ENCODE measurements around the gene QSOX1. TPM values are rescaled to one million over a fixed set of nuclear protein-coding genes. Genes with fewer than 3 reads are reported as not detected.

Gene QSOX1
- total RNA-seq, 1 experiment from 2014 or later, result 12.1 TPM

GRCh38 chr1:180210008-180210620 lies 55.4 kb downstream of the QSOX1 start:
- Mint-ChIP-seq H3K9me3 (ENCODE audit: unreplicated experiment) (no peaks in the 10 kb centered on the region), H3K27ac (ENCODE audit: unreplicated experiment) (no peak overlapping the region), H3K4me3 (ENCODE audit: unreplicated experiment) (no peak overlapping the region), H3K27me3 (ENCODE audit: insufficient read depth, unreplicated experiment) (no peaks in the 10 kb centered on the region), H3K4me1 (ENCODE audit: low read depth, unreplicated experiment) (no peaks in the 10 kb centered on the region), H3K36me3 (ENCODE audit: insufficient read depth, unreplicated experiment) (no peaks in the 10 kb centered on the region)
- TF ChIP-seq CTCF (IDR thresholded peaks at IDR 0.05; ENCODE audit: insufficient read depth in 1 of 2, low read depth in 1 of 2, low read length in 1 of 2, severe bottlenecking in 1 of 2, unreplicated experiment in 1 of 2), result no peak
- ChIA-PET CTCF (no interaction called here), POLR2A (no interaction called here)
- DNase-seq, result no peak
- H3K36me3 ChIP-seq (ENCODE audit: control insufficient read depth, insufficient read depth, low read length), result no peaks in the 10 kb centered on the region
- H3K4me3 ChIP-seq (ENCODE audit: low read depth, low read length), result no peak overlapping the region
- intact Hi-C loops (cut with micrococcal nuclease; ENCODE audit: unreplicated experiment), result no loop called here
- no peaks in the 10 kb centered on the region for H3K9me3 ChIP-seq
- BruUV-seq (replicated peaks), result no TSS peak
- H3K4me1 ChIP-seq, result no peaks in the 10 kb centered on the region
- no peaks in the 10 kb centered on the region for H3K27me3 ChIP-seq (replicated peaks; ENCODE audit: control insufficient read depth, insufficient read depth, low read length)

GRCh38 chr1:180211156-180211859 lies 56.6 kb downstream of the QSOX1 start:
- Mint-ChIP-seq H3K27me3 (ENCODE audit: insufficient read depth, unreplicated experiment) (no peaks in the 10 kb centered on the region), H3K36me3 (ENCODE audit: insufficient read depth, unreplicated experiment) (no peaks in the 10 kb centered on the region), H3K27ac (ENCODE audit: unreplicated experiment) (no peak overlapping the region), H3K4me3 (ENCODE audit: unreplicated experiment) (no peak overlapping the region), H3K9me3 (ENCODE audit: unreplicated experiment) (no peaks in the 10 kb centered on the region), H3K4me1 (ENCODE audit: low read depth, unreplicated experiment) (no peaks in the 10 kb centered on the region)
- intact Hi-C loops (cut with micrococcal nuclease; ENCODE audit: unreplicated experiment), result no loop called here
- no TSS peak for BruUV-seq (replicated peaks)
- no peak for DNase-seq
- CTCF ChIA-PET, result no interaction called here
- Histone ChIP-seq H3K4me1 (no peaks in the 10 kb centered on the region), H3K4me3 (ENCODE audit: low read depth, low read length) (no peak overlapping the region), H3K27me3 (replicated peaks; ENCODE audit: control insufficient read depth, insufficient read depth, low read length) (no peaks in the 10 kb centered on the region), H3K36me3 (ENCODE audit: control insufficient read depth, insufficient read depth, low read length) (no peaks in the 10 kb centered on the region), H3K9me3 (no peaks in the 10 kb centered on the region)
- POLR2A ChIA-PET, result no interaction called here
- TF ChIP-seq CTCF (IDR thresholded peaks at IDR 0.05; ENCODE audit: insufficient read depth in 1 of 2, low read depth in 1 of 2, low read length in 1 of 2, severe bottlenecking in 1 of 2, unreplicated experiment in 1 of 2), result no peak

GRCh38 chr1:180211860-180212229 lies 57.2 kb downstream of the QSOX1 start:
- no peak overlapping the region for H3K27ac Mint-ChIP-seq (ENCODE audit: unreplicated experiment)
- no peaks in the 10 kb centered on the region for H3K27me3 ChIP-seq (replicated peaks; ENCODE audit: control insufficient read depth, insufficient read depth, low read length)
- H3K9me3 Mint-ChIP-seq (ENCODE audit: unreplicated experiment), result no peaks in the 10 kb centered on the region
- no peaks in the 10 kb centered on the region for H3K4me1 Mint-ChIP-seq (ENCODE audit: low read depth, unreplicated experiment)
- H3K27me3 Mint-ChIP-seq (ENCODE audit: insufficient read depth, unreplicated experiment), result no peaks in the 10 kb centered on the region
- no peaks in the 10 kb centered on the region for H3K36me3 ChIP-seq (ENCODE audit: control insufficient read depth, insufficient read depth, low read length)
- H3K36me3 Mint-ChIP-seq (ENCODE audit: insufficient read depth, unreplicated experiment), result no peaks in the 10 kb centered on the region
- no peak for DNase-seq
- no TSS peak for BruUV-seq (replicated peaks)
- H3K4me3 Mint-ChIP-seq (ENCODE audit: unreplicated experiment), result no peak overlapping the region
- intact Hi-C loops (cut with micrococcal nuclease; ENCODE audit: unreplicated experiment), result no loop called here
- ChIA-PET CTCF (no interaction called here), POLR2A (no interaction called here)
- no peak overlapping the region for H3K4me3 ChIP-seq (ENCODE audit: low read depth, low read length)
- no peak for TF ChIP-seq CTCF (IDR thresholded peaks at IDR 0.05; ENCODE audit: insufficient read depth in 1 of 2, low read depth in 1 of 2, low read length in 1 of 2, severe bottlenecking in 1 of 2, unreplicated experiment in 1 of 2)
- H3K4me1 ChIP-seq, result no peaks in the 10 kb centered on the region
- no peaks in the 10 kb centered on the region for H3K9me3 ChIP-seq
